Mammary microvascular endothelial cell (primary cell): Measurements from ENCODE around the gene HSPA4. TPM values are rescaled to one million over a fixed set of nuclear protein-coding genes. Genes with fewer than 3 reads are reported as not detected.

Source experiments
- total RNA-seq: library from RNA; depleted of rRNA; stranded (reverse); fragments of >200 nt; gene quantifications from 2 replicates; pipeline ENCODE4 v1.2.3, GENCODE V29; 2015

HSPA4 gene
- total RNA-seq: 93.0 and 106 TPM in 2 replicates

GRCh38 chr5:133051542-133052316 is at the start of gene HSPA4:
Gene HSPA4, plus strand, starts transcription at chr5:133052013. Its CDS starts 238 bp downstream, at chr5:133052251.

DNA sequence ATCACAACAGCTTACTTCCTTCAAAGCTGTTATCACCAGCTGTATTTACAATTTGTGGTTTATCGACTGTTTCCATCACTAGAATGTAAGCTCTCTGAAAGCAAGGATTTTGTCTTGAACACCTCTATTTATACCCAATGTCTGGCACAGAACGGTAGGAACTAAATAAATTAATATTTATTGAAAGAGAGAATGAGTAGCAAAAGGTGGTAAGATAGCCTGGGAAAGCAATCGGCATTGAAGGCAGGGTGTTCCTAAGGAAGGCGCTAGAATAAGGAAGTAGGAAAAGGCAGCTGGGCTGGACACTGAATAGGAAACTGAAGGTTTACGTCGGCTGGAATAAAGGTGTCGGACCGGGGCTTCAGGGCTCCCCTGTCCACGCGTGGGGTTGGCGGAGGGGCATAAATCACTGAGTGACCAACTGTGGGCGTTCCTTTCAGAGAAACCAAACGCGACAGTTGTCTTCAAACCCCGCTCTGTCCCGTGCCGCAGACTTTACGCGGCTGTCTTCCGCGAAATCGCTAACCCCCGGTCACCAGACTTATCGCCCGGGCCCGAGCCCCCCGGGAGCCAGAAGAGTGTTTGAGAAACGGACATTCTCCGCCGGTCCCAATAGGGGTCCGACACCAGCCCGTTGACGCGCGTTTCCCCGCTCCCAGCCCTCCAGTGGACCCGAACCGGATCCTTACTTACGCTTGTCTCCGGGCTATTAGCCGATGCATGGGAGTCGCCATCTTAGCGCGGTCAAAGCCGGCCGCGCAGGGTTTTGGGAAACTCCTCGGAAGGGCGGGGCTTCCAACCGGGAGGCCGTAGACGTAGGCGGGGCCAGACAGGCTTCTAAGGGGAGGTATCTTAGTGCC is 25.8 kb upstream of the HSPA4 start, which contains the start of gene ZCCHC10:
ZCCHC10 (minus strand) TSS at position 746 of the 860 bp plus-strand sequence; CDS start at position 734, 12 bp downstream.

Other genes starting within 250 kb of the HSPA4 start
- not detected in 2 replicates for gene SOWAHA, start 238.7 kb upstream of the HSPA4 start, total RNA-seq
- 11.4 and 13.9 TPM in 2 replicates for gene SHROOM1, start 221.4 kb upstream of the HSPA4 start, total RNA-seq
- gene GDF9, start 185.5 kb upstream of the HSPA4 start, total RNA-seq: not detected in 2 replicates
- gene UQCRQ, start 185.4 kb upstream of the HSPA4 start, total RNA-seq: 170 and 247 TPM in 2 replicates
- gene LEAP2, start 178.3 kb upstream of the HSPA4 start, total RNA-seq: 0.39 TPM in 1 of 2 replicates, not detected in the other
- 31.9 and 33.4 TPM in 2 replicates for gene AFF4, start 88.4 kb upstream of the HSPA4 start, total RNA-seq
- gene ZCCHC10, start 25.5 kb upstream of the HSPA4 start, total RNA-seq: 20.9 and 36.2 TPM in 2 replicates